Chondrocyte (in vitro differentiated cells): ENCODE results near the gene NACC1. TPM values are rescaled to one million over a fixed set of nuclear protein-coding genes. Genes with fewer than 3 reads are reported as not detected.
A peak's percentile ranks its signal among the peaks of the same experiment; 100 is the strongest.

Source experiments
- DNase-seq: peaks from one replicate; pipeline ENCODE4 v3.0.0; 2021; ENCODE audit warnings: mixed read lengths, low spot score
- H3K27ac Mint-ChIP-seq: one replicate; pipeline ENCODE4 v1.8.0; 2021; ENCODE audit warnings: mild to moderate bottlenecking, moderate library complexity, mixed read lengths; ENCODE audit not compliant: unreplicated experiment
- H3K27me3 Mint-ChIP-seq: 2 replicates; pipeline ENCODE4 v1.8.0; 2021; ENCODE audit warnings: low read depth, mixed read lengths
- H3K36me3 Mint-ChIP-seq: 2 replicates; pipeline ENCODE4 v1.8.0; 2021; ENCODE audit warnings: low read depth, mixed read lengths
- H3K4me1 Mint-ChIP-seq: 2 replicates; pipeline ENCODE4 v1.8.0; 2021; ENCODE audit warnings: low read depth, mild to moderate bottlenecking, mixed read lengths
- H3K4me3 Mint-ChIP-seq: one replicate; pipeline ENCODE4 v1.8.0; 2021; ENCODE audit warnings: mild to moderate bottlenecking, moderate library complexity, mixed read lengths; ENCODE audit not compliant: unreplicated experiment
- H3K9me3 Mint-ChIP-seq: 2 replicates; pipeline ENCODE4 v1.8.0; 2021; ENCODE audit warnings: low read depth, mixed read lengths
- total RNA-seq: library from RNA; stranded (reverse); gene quantifications from 3 replicates; pipeline ENCODE4 v1.2.1, GENCODE V29; 2021
- TF ChIP-seq, protein P1 (sequence below): fragments of 200-600 bp; sonication (generic); IDR thresholded peaks from 2 replicates; pipeline ENCODE4 v1.5.0; 2021; ENCODE audit warnings: antibody characterized with exemption, mild to moderate bottlenecking, moderate library complexity

The NACC1 gene
- total RNA-seq, 1 donor from 2014 or later: 47.3 TPM

GRCh38 chr19:13104848-13105711, 13.0 kb upstream of the NACC1 start:
- Mint-ChIP-seq H3K27me3 (no peaks in the 10 kb centered on the region), H3K4me3 (no peak overlapping the region), H3K4me1 (no peaks in the 10 kb centered on the region), H3K36me3 (peaks cover 4% of the 10 kb centered on the region), H3K27ac (no peak overlapping the region), H3K9me3 (no peaks in the 10 kb centered on the region)
- peak; percentile 89 for DNase-seq
- TF ChIP-seq, protein P1, sequence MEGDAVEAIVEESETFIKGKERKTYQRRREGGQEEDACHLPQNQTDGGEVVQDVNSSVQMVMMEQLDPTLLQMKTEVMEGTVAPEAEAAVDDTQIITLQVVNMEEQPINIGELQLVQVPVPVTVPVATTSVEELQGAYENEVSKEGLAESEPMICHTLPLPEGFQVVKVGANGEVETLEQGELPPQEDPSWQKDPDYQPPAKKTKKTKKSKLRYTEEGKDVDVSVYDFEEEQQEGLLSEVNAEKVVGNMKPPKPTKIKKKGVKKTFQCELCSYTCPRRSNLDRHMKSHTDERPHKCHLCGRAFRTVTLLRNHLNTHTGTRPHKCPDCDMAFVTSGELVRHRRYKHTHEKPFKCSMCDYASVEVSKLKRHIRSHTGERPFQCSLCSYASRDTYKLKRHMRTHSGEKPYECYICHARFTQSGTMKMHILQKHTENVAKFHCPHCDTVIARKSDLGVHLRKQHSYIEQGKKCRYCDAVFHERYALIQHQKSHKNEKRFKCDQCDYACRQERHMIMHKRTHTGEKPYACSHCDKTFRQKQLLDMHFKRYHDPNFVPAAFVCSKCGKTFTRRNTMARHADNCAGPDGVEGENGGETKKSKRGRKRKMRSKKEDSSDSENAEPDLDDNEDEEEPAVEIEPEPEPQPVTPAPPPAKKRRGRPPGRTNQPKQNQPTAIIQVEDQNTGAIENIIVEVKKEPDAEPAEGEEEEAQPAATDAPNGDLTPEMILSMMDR: peak; percentile 7

GRCh38 chr19:13109361-13110098, 8.5 kb upstream of the NACC1 start:
- H3K4me3 Mint-ChIP-seq: no peak overlapping the region
- no peak for DNase-seq
- peak overlapping the region; percentile 49 for H3K27ac Mint-ChIP-seq
- no peaks in the 10 kb centered on the region for H3K27me3 Mint-ChIP-seq
- TF ChIP-seq, protein P1: no peak
- H3K36me3 Mint-ChIP-seq: peaks cover 5% of the 10 kb centered on the region
- no peaks in the 10 kb centered on the region for H3K4me1 Mint-ChIP-seq
- H3K9me3 Mint-ChIP-seq: no peaks in the 10 kb centered on the region

DNA sequence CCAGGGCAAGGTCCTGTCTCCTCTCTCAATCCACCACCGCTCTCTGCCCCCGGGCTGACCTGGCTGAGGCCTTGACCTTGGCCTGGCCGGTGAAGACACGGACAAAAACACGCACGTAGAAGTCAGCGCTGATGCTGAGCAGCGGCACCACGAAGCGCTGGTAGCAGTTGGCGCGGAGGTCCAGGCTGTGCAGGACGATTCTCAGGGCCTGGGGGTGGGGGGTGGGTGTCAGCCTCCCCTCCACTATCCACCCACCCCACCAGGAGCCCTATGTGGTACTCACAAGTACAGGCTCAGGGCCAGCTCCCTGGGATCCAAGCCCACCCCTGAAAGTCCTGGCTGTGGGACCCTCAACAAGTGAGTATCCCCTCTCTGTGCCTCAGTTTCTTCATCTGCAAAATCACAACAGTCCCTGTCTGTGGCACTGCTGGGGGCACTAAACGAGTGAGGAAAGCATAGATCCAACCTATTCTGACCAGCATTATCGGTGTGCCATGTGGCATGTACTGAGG, 7.9 kb upstream of the NACC1 start:
- DNase-seq: no peak
- Mint-ChIP-seq H3K36me3 (peaks cover 5% of the 10 kb centered on the region), H3K4me1 (peaks cover 2% of the 10 kb centered on the region), H3K27ac (no peak overlapping the region), H3K27me3 (no peaks in the 10 kb centered on the region), H3K4me3 (no peak overlapping the region), H3K9me3 (no peaks in the 10 kb centered on the region)
- TF ChIP-seq, protein P1: no peak

- H3K27me3 Mint-ChIP-seq: no peaks in the 10 kb centered on the region
- TF ChIP-seq, protein P1: no peak
- no peak overlapping the region for H3K27ac Mint-ChIP-seq
- peaks cover 6% of the 10 kb centered on the region for H3K36me3 Mint-ChIP-seq
- H3K4me3 Mint-ChIP-seq: no peak overlapping the region
- no peaks in the 10 kb centered on the region for H3K9me3 Mint-ChIP-seq
- no peak for DNase-seq
- H3K4me1 Mint-ChIP-seq: peaks cover 22% of the 10 kb centered on the region
These were observed 5.5 kb upstream of the NACC1 start for GRCh38 chr19:13112555-13112954.

DNA sequence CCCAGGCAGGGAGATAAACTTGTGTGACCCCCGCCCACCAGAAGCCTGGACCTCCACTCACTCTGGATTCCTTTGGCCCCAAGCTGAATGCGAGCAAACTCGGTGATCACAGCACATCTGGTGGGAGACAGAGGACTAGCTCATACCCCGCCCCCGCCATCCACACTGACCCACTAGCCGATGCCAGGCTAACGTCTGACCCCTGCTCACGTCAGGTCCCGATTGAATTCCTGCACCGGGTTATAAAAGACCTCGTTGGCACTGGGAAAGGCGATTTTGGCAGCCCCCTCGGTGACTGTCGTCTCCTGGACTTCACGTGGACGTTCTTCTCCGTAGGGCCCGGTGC, 2.2 kb upstream of the NACC1 start:
- no peak for DNase-seq
- no peaks in the 10 kb centered on the region for H3K27me3 Mint-ChIP-seq
- H3K27ac Mint-ChIP-seq: peak overlapping the region; percentile 96
- TF ChIP-seq, protein P1: no peak
- H3K4me3 Mint-ChIP-seq: peak overlapping the region; percentile 93
- H3K9me3 Mint-ChIP-seq: no peaks in the 10 kb centered on the region
- H3K36me3 Mint-ChIP-seq: peaks cover 3% of the 10 kb centered on the region
- peaks cover 44% of the 10 kb centered on the region for H3K4me1 Mint-ChIP-seq
